Neural progenitor cell (in vitro differentiated cells): ENCODE results near the gene C2orf74. TPM values are rescaled to one million over a fixed set of nuclear protein-coding genes. Genes with fewer than 3 reads are reported as not detected.
A peak's percentile ranks its signal among the peaks of the same experiment; 100 is the strongest.

ENCODE experiments used
- DNase-seq: peaks from one replicate; pipeline ENCODE4 v3.0.0-alpha.2; 2016; ENCODE audit warnings: low spot score
- H2AFZ ChIP-seq: fragments of 200-600 bp; sonication (generic); replicated peaks from 2 replicates; pipeline ENCODE4 v1.6.1; 2016; ENCODE audit warnings: antibody characterized with exemption
- H3F3A ChIP-seq: fragments of 200-600 bp; sonication (generic); 2 replicates; pipeline ENCODE4 v1.6.1; 2016; ENCODE audit warnings: antibody characterized with exemption, low read depth
- H3K27ac ChIP-seq: fragments of 200-600 bp; sonication (generic); 2 replicates; pipeline ENCODE4 v1.5.1; 2016; ENCODE audit warnings: mild to moderate bottlenecking
- H3K27me3 ChIP-seq: fragments of 200-600 bp; sonication (generic); 2 replicates; pipeline ENCODE4 v1.6.1; 2016; ENCODE audit warnings: mild to moderate bottlenecking, moderate library complexity
- H3K36me3 ChIP-seq: fragments of 200-600 bp; sonication (generic); 2 replicates; pipeline ENCODE4 v1.5.1; 2016
- H3K4me1 ChIP-seq: fragments of 200-600 bp; sonication (generic); 2 replicates; pipeline ENCODE4 v1.6.1; 2016; ENCODE audit warnings: mixed run types
- H3K4me2 ChIP-seq: fragments of 200-600 bp; sonication (generic); 2 replicates; pipeline ENCODE4 v1.6.1; 2016
- H3K4me3 ChIP-seq: fragments of 200-600 bp; sonication (generic); 2 replicates; pipeline ENCODE4 v1.5.1; 2016
- H3K79me2 ChIP-seq: fragments of 200-600 bp; sonication (generic); 2 replicates; pipeline ENCODE4 v1.6.1; 2016; ENCODE audit warnings: low read depth
- H3K9ac ChIP-seq: fragments of 200-600 bp; sonication (generic); 2 replicates; pipeline ENCODE4 v1.6.1; 2016
- H3K9me3 ChIP-seq: fragments of 200-600 bp; sonication (generic); 2 replicates; pipeline ENCODE4 v1.5.1; 2016; ENCODE audit warnings: low read depth
- H4K20me1 ChIP-seq: fragments of 200-600 bp; sonication (generic); 2 replicates; pipeline ENCODE4 v1.6.1; 2016; ENCODE audit warnings: low read depth
- H3K27ac Mint-ChIP-seq: 3 replicates; pipeline ENCODE4 v1.8.0; 2021; ENCODE audit warnings: mixed read lengths
- H3K27me3 Mint-ChIP-seq: 2 replicates; pipeline ENCODE4 v1.8.0; 2022; ENCODE audit warnings: low read depth, mild to moderate bottlenecking, inconsistent platforms, moderate library complexity, mixed read lengths; ENCODE audit not compliant: insufficient read depth
- H3K36me3 Mint-ChIP-seq: 3 replicates; pipeline ENCODE4 v1.8.0; 2021; ENCODE audit warnings: mixed read lengths
- H3K4me1 Mint-ChIP-seq: 3 replicates; pipeline ENCODE4 v1.8.0; 2021; ENCODE audit warnings: mixed read lengths
- H3K4me3 Mint-ChIP-seq: 3 replicates; pipeline ENCODE4 v1.8.0; 2021; ENCODE audit warnings: mild to moderate bottlenecking, moderate library complexity, mixed read lengths
- H3K9me3 Mint-ChIP-seq: 3 replicates; pipeline ENCODE4 v1.8.0; 2020; ENCODE audit warnings: mixed read lengths
- CTCF ChIP-seq: fragments of 200-600 bp; sonication (generic); IDR thresholded peaks from 2 replicates; pipeline ENCODE4 v1.5.1; 2017; ENCODE audit warnings: antibody characterized with exemption, mild to moderate bottlenecking
- EZH2 ChIP-seq: fragments of 200-600 bp; sonication (generic); IDR thresholded peaks from 2 replicates; pipeline ENCODE4 v1.6.1; 2017; ENCODE audit warnings: antibody characterized with exemption, mild to moderate bottlenecking, moderate library complexity
- EZH2phosphoT487 ChIP-seq: fragments of 200-600 bp; sonication (generic); IDR thresholded peaks from 2 replicates; pipeline ENCODE4 v1.6.1; 2017; ENCODE audit warnings: antibody characterized with exemption
- total RNA-seq: library from RNA; depleted of rRNA; stranded (reverse); fragments of >200 nt; gene quantifications from 2 replicates; pipeline ENCODE4 v1.2.3, GENCODE V29; 2015; ENCODE audit warnings: low replicate concordance

The C2orf74 gene
- total RNA-seq, 1 donor from 2014 or later, result 20.9 TPM

DNA sequence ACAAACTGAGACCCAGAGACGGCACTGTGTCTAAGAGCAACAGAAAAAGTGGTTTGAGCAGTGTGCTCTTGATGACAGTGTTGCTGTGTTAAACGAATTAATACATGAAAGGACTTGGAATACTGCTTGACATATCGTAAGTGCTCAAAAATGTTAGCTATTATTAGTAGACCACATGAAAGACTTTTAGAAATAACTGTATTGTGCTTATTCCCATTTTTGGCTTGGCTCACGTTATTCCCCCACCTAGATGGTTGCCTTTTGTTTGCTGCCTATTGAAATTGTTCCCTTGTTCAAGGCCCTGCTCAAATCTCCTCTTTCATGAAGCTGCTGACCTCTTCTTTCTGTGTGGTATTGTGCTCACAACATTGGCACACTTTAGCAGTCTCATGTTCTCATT is 27.8 kb upstream of the C2orf74 start:
- no peaks in the 10 kb centered on the region for H3K36me3 Mint-ChIP-seq
- no peaks in the 10 kb centered on the region for H3K36me3 ChIP-seq
- H3K4me3 Mint-ChIP-seq, result no peak overlapping the region
- no peaks in the 10 kb centered on the region for H3K27me3 ChIP-seq
- no peak for DNase-seq
- TF ChIP-seq EZH2 (no peak), CTCF (no peak), EZH2phosphoT487 (no peak)
- no peak overlapping the region for H3K4me2 ChIP-seq
- H3K79me2 ChIP-seq, result no peaks in the 10 kb centered on the region
- no peak overlapping the region for H3K9ac ChIP-seq
- H3K27ac Mint-ChIP-seq, result no peak overlapping the region
- no peaks in the 10 kb centered on the region for H3K9me3 ChIP-seq
- peaks cover 2% of the 10 kb centered on the region for H3K9me3 Mint-ChIP-seq
- no peaks in the 10 kb centered on the region for H3K4me1 Mint-ChIP-seq
- H3K4me1 ChIP-seq, result no peaks in the 10 kb centered on the region
- H3K27me3 Mint-ChIP-seq, result peaks cover 3% of the 10 kb centered on the region
- no peaks in the 10 kb centered on the region for H4K20me1 ChIP-seq
- H3K4me3 ChIP-seq, result no peak overlapping the region
- H3K27ac ChIP-seq, result no peak overlapping the region
- H3F3A ChIP-seq, result no peaks in the 10 kb centered on the region
- H2AFZ ChIP-seq, result no peak overlapping the region

- H3K4me3 Mint-ChIP-seq, result no peak overlapping the region
- H3K27me3 Mint-ChIP-seq, result peaks cover 3% of the 10 kb centered on the region
Observed at GRCh38 chr2:61135510-61135909, 26.5 kb upstream of the C2orf74 start.

DNA sequence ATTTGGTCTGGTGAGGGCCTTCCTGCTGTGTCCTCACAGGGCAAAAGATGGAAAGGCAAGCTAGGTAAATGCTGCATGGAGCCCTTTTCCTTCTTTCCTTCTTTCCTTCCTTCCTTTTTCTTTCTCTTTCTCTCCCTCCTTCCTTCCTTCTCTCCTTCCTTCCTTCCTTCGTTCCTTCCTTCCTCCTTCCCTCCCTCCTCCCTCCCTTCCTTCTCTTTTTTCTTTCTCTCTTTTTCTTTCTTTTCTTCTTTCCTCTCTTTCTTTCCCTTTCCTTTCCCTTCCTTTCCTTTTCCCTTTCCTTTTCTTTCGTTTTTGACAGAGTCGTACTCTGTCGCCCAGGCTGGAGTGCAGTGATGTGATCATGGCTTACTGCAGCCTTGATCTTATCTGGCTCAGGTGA is 23.1 kb upstream of the C2orf74 start:
- Histone ChIP-seq H3K4me2 (no peak overlapping the region), H2AFZ (no peak overlapping the region), H3K4me3 (no peak overlapping the region), H3K36me3 (no peaks in the 10 kb centered on the region), H3F3A (peaks cover 4% of the 10 kb centered on the region), H3K4me1 (no peaks in the 10 kb centered on the region), H3K9ac (no peak overlapping the region), H3K27ac (no peak overlapping the region), H3K9me3 (no peaks in the 10 kb centered on the region), H3K79me2 (no peaks in the 10 kb centered on the region), H3K27me3 (no peaks in the 10 kb centered on the region), H4K20me1 (no peaks in the 10 kb centered on the region)
- H3K36me3 Mint-ChIP-seq, result peaks cover 3% of the 10 kb centered on the region
- no peak overlapping the region for H3K27ac Mint-ChIP-seq
- no peak overlapping the region for H3K4me3 Mint-ChIP-seq
- H3K4me1 Mint-ChIP-seq, result no peaks in the 10 kb centered on the region
- H3K9me3 Mint-ChIP-seq, result no peaks in the 10 kb centered on the region
- H3K27me3 Mint-ChIP-seq, result peaks cover 3% of the 10 kb centered on the region
- DNase-seq, result no peak
- TF ChIP-seq CTCF, result no peak
- no peak for TF ChIP-seq EZH2phosphoT487
- TF ChIP-seq EZH2, result no peak

More at GRCh38 chr2:61135510-61135909, 26.5 kb upstream of the C2orf74 start:
- H3K36me3 Mint-ChIP-seq, result no peaks in the 10 kb centered on the region
- no peaks in the 10 kb centered on the region for H3K4me1 Mint-ChIP-seq
- DNase-seq, result no peak
- Histone ChIP-seq H3K9ac (no peak overlapping the region), H4K20me1 (no peaks in the 10 kb centered on the region), H3K27ac (no peak overlapping the region), H3K79me2 (no peaks in the 10 kb centered on the region), H3K4me2 (no peak overlapping the region), H2AFZ (no peak overlapping the region), H3F3A (no peaks in the 10 kb centered on the region), H3K27me3 (no peaks in the 10 kb centered on the region), H3K4me3 (no peak overlapping the region), H3K4me1 (no peaks in the 10 kb centered on the region), H3K9me3 (no peaks in the 10 kb centered on the region), H3K36me3 (no peaks in the 10 kb centered on the region)
- H3K27ac Mint-ChIP-seq, result no peak overlapping the region
- H3K9me3 Mint-ChIP-seq, result peaks cover 2% of the 10 kb centered on the region
- no peak for TF ChIP-seq EZH2
- TF ChIP-seq CTCF, result peak; percentile 35
- TF ChIP-seq EZH2phosphoT487, result no peak
